GM23338 (cell line): ENCODE results near the gene GRK7. TPM values are rescaled to one million over a fixed set of nuclear protein-coding genes. Genes with fewer than 3 reads are reported as not detected.

Experiments
- ATAC-seq: fragments of 200-7000 bp; cut with Tn5 transposase; 3 replicates; pipeline ENCODE4 v1.9.1; 2020
- DNase-seq: peaks from one replicate; pipeline ENCODE4 v3.0.0-alpha.2; 2015; ENCODE audit warnings: low spot score
- H2AFZ ChIP-seq: fragments of 200-600 bp; sonication (generic); 2 replicates; pipeline ENCODE4 v1.8.0; 2016; ENCODE audit warnings: antibody characterized with exemption, mild to moderate bottlenecking, moderate library complexity
- H3F3A ChIP-seq: fragments of 200-600 bp; sonication (generic); replicated peaks from 2 replicates; pipeline ENCODE4 v1.8.0; 2017; ENCODE audit warnings: antibody characterized with exemption, mixed run types, low read depth
- H3K27ac ChIP-seq: fragments of 200-600 bp; sonication (generic); 2 replicates; pipeline ENCODE4 v1.6.1; 2016; ENCODE audit warnings: low read depth
- H3K27me3 ChIP-seq: fragments of 200-600 bp; sonication (generic); 2 replicates; pipeline ENCODE4 v1.8.0; 2016; ENCODE audit warnings: mild to moderate bottlenecking, mixed run types, moderate library complexity; ENCODE audit not compliant: insufficient read depth
- H3K36me3 ChIP-seq: fragments of 200-600 bp; sonication (generic); 2 replicates; pipeline ENCODE4 v1.8.0; 2016; ENCODE audit warnings: mild to moderate bottlenecking; ENCODE audit not compliant: insufficient read depth
- H3K4me1 ChIP-seq: fragments of 200-600 bp; sonication (generic); 2 replicates; pipeline ENCODE4 v1.8.0; 2016; ENCODE audit warnings: mild to moderate bottlenecking, moderate library complexity; ENCODE audit not compliant: insufficient read depth
- H3K4me2 ChIP-seq: fragments of 200-600 bp; sonication (generic); 2 replicates; pipeline ENCODE4 v1.7.1; 2017; ENCODE audit warnings: mixed run types
- H3K4me3 ChIP-seq: fragments of 200-600 bp; sonication (generic); 2 replicates; pipeline ENCODE4 v1.6.1; 2016; ENCODE audit warnings: mixed run types
- H3K79me2 ChIP-seq: fragments of 200-600 bp; sonication (generic); replicated peaks from 2 replicates; pipeline ENCODE4 v1.8.0; 2017; ENCODE audit warnings: mild to moderate bottlenecking; ENCODE audit not compliant: insufficient read depth
- H3K9me2 ChIP-seq: fragments of 200-600 bp; sonication (generic); 2 replicates; pipeline ENCODE4 v1.8.0; 2017; ENCODE audit not compliant: insufficient read depth
- H4K20me1 ChIP-seq: fragments of 200-600 bp; sonication (generic); replicated peaks from 2 replicates; pipeline ENCODE4 v1.8.0; 2017; ENCODE audit warnings: mild to moderate bottlenecking; ENCODE audit not compliant: insufficient read depth
- H3K27ac Mint-ChIP-seq: 2 replicates; pipeline ENCODE4 v1.8.0; 2020; ENCODE audit warnings: inconsistent platforms, mild to moderate bottlenecking, moderate library complexity, mixed read lengths
- H3K27me3 Mint-ChIP-seq: 3 replicates; pipeline ENCODE4 v1.8.0; 2022; ENCODE audit warnings: low read depth, mild to moderate bottlenecking, moderate library complexity, mixed read lengths, inconsistent platforms; ENCODE audit not compliant: insufficient read depth, poor library complexity
- H3K36me3 Mint-ChIP-seq: 3 replicates; pipeline ENCODE4 v1.8.0; 2021; ENCODE audit warnings: low read depth, mild to moderate bottlenecking, inconsistent platforms, moderate library complexity, mixed read lengths
- H3K4me1 Mint-ChIP-seq: 3 replicates; pipeline ENCODE4 v1.8.0; 2020; ENCODE audit warnings: mild to moderate bottlenecking, inconsistent platforms, mixed read lengths
- H3K4me3 Mint-ChIP-seq: 3 replicates; pipeline ENCODE4 v1.8.0; 2021; ENCODE audit warnings: moderate library complexity, mild to moderate bottlenecking, inconsistent platforms, mixed read lengths
- H3K9me3 Mint-ChIP-seq: 3 replicates; pipeline ENCODE4 v1.8.0; 2020; ENCODE audit warnings: moderate library complexity, mild to moderate bottlenecking, inconsistent platforms, mixed read lengths
- CREB1 ChIP-seq: fragments of 250-450 bp; sonication (Bioruptor Pico); IDR thresholded peaks from 2 replicates; pipeline ENCODE4 v1.5.0; 2020; ENCODE audit warnings: low read depth, mild to moderate bottlenecking, moderate library complexity
- CTCF ChIP-seq, 2 experiments: fragments of 200-600 bp in 1 of 2; sonication (generic) in 1 of 2; conservative IDR thresholded peaks; 2 replicates each; pipeline versions ENCODE4 v1.5.1 to v1.6.1; 2016 to 2017; ENCODE audit warnings: antibody characterized with exemption in 2 of 2, low read depth in 2 of 2, mild to moderate bottlenecking in 2 of 2, moderate library complexity in 1 of 2
- ETS1 ChIP-seq: IDR thresholded peaks from 2 replicates; pipeline ENCODE4 v1.6.1; 2016; ENCODE audit warnings: antibody characterized with exemption
- EZH2 ChIP-seq: fragments of 200-600 bp; sonication (generic); IDR thresholded peaks from one replicate; pipeline ENCODE4 v1.8.0; 2017; ENCODE audit warnings: antibody characterized with exemption, mild to moderate bottlenecking, low read depth; ENCODE audit not compliant: unreplicated experiment
- EZH2phosphoT487 ChIP-seq: fragments of 200-600 bp; sonication (generic); IDR thresholded peaks from one replicate; pipeline ENCODE4 v1.8.1; 2018; ENCODE audit warnings: antibody characterized with exemption; ENCODE audit not compliant: unreplicated experiment
- JUNB ChIP-seq: IDR thresholded peaks from one replicate; pipeline ENCODE4 v1.6.1; 2016; ENCODE audit warnings: antibody characterized with exemption; ENCODE audit not compliant: unreplicated experiment
- NANOG ChIP-seq: IDR thresholded peaks from 2 replicates; pipeline ENCODE4 v1.6.1; 2016; ENCODE audit warnings: antibody characterized with exemption, borderline replicate concordance
- POLR2AphosphoS5 ChIP-seq: IDR thresholded peaks from 2 replicates; pipeline ENCODE4 v1.6.1; 2016; ENCODE audit warnings: antibody characterized with exemption, low read depth
- REST ChIP-seq: IDR thresholded peaks from one replicate; pipeline ENCODE4 v1.6.1; 2018; ENCODE audit warnings: antibody characterized with exemption; ENCODE audit not compliant: unreplicated experiment
- STAT1 ChIP-seq: IDR thresholded peaks from one replicate; pipeline ENCODE4 v1.6.1; 2016; ENCODE audit warnings: antibody characterized with exemption; ENCODE audit not compliant: unreplicated experiment
- ZNF114 ChIP-seq: fragments of 250-450 bp; sonication (Bioruptor Pico); IDR thresholded peaks from 2 replicates; pipeline ENCODE4 v1.5.0; 2020; ENCODE audit warnings: mild to moderate bottlenecking, moderate library complexity
- ZNF331 ChIP-seq: fragments of 250-450 bp; sonication (Bioruptor Pico); IDR thresholded peaks from 2 replicates; pipeline ENCODE4 v1.5.0; 2020; ENCODE audit warnings: low read depth, mild to moderate bottlenecking, moderate library complexity
- ZNF462 ChIP-seq: fragments of 250-450 bp; sonication (Bioruptor Pico); IDR thresholded peaks from 2 replicates; pipeline ENCODE4 v1.5.0; 2020; ENCODE audit warnings: mild to moderate bottlenecking, moderate library complexity
- polyA plus RNA-seq: library from polyadenylated mRNA; unstranded; fragments of >200 nt; fragmentation: Nextera tagmentation; extraction: Ambion mirVana; gene quantifications from 2 replicates; pipeline ENCODE4 v1.2.1, GENCODE V29; 2016
- total RNA-seq: library from RNA; depleted of rRNA; stranded (reverse); fragments of >200 nt; shearing (Covaris generic); gene quantifications from 2 replicates; pipeline ENCODE4 v1.2.3, GENCODE V29; 2014

Gene GRK7
- total and polyA plus RNA-seq, 2 experiments from 2014 or later = not detected

- H3K27me3 ChIP-seq = peaks cover 25% of the 10 kb centered on the region
- H3K4me1 ChIP-seq = peaks cover 15% of the 10 kb centered on the region
- DNase-seq (no peak), ATAC-seq (no peak)
- Mint-ChIP-seq H3K27ac (no peak overlapping the region), H3K27me3 (peaks cover 18% of the 10 kb centered on the region), H3K9me3 (peaks cover 5% of the 10 kb centered on the region; the same call in 2 of the 3 replicates), H3K36me3 (peaks cover 4% of the 10 kb centered on the region; the same call in 1 of the 3 replicates), H3K4me3 (no peak overlapping the region), H3K4me1 (peaks cover 31% of the 10 kb centered on the region)
- no peaks in the 10 kb centered on the region for H3K36me3 ChIP-seq
- H3K27ac ChIP-seq = no peak overlapping the region
- TF ChIP-seq NANOG (no peak), ETS1 (no peak), REST (no peak), POLR2AphosphoS5 (no peak), ZNF114 (CRISPR knock-in tag) (no peak), CTCF (conservative IDR thresholded peaks at IDR 0.05; ENCODE audit: low read depth in 2 of 2) (no peak), EZH2 (no peak), CREB1 (CRISPR knock-in tag) (no peak), ZNF331 (CRISPR knock-in tag) (no peak), EZH2phosphoT487 (no peak), ZNF462 (CRISPR knock-in tag) (no peak), JUNB (no peak), STAT1 (no peak)
- H3K4me3 ChIP-seq = no peak overlapping the region
- no peaks in the 10 kb centered on the region for H3F3A ChIP-seq
- H3K79me2 ChIP-seq = no peaks in the 10 kb centered on the region
- no peaks in the 10 kb centered on the region for H4K20me1 ChIP-seq
- peak overlapping the region; percentile 56; the same call in 1 of the 2 replicates for H2AFZ ChIP-seq
- no peaks in the 10 kb centered on the region for H3K9me2 ChIP-seq
- H3K4me2 ChIP-seq = no peak overlapping the region
Measured at GRCh38 chr3:141795276-141795675, 32.1 kb downstream of the GRK7 start.
